Effector memory CD4-positive, alpha-beta T cell (primary cell): Measurements from ENCODE around the gene CSNK2A1.

Source experiments
- DNase-seq, 3 donors: peaks; one replicate each; pipeline ENCODE4 v3.0.0-alpha.2; 2020
- H3K27ac ChIP-seq: 2 replicates; pipeline ENCODE4 v1.7.0; 2013; ENCODE audit warnings: mild to moderate bottlenecking, low read length, moderate library complexity; ENCODE audit not compliant: insufficient read depth, poor library complexity, severe bottlenecking
- H3K27me3 ChIP-seq: replicated peaks from 2 replicates; pipeline ENCODE4 v1.7.0; 2013; ENCODE audit warnings: mild to moderate bottlenecking, low read length; ENCODE audit not compliant: insufficient read depth, control insufficient read depth, poor library complexity, severe bottlenecking
- H3K36me3 ChIP-seq: 2 replicates; pipeline ENCODE4 v1.7.0; 2013; ENCODE audit warnings: mild to moderate bottlenecking, low read length, moderate library complexity; ENCODE audit not compliant: control insufficient read depth, insufficient read depth
- H3K4me1 ChIP-seq: 2 replicates; pipeline ENCODE4 v1.7.0; 2013; ENCODE audit warnings: low read length, mild to moderate bottlenecking; ENCODE audit not compliant: control insufficient read depth, insufficient read depth, poor library complexity, severe bottlenecking
- H3K4me3 ChIP-seq: 2 replicates; pipeline ENCODE4 v1.7.0; 2013; ENCODE audit warnings: low read length, low read depth, mild to moderate bottlenecking; ENCODE audit not compliant: insufficient read depth, poor library complexity, severe bottlenecking
- H3K9me3 ChIP-seq: 2 replicates; pipeline ENCODE4 v1.7.0; 2013; ENCODE audit warnings: mild to moderate bottlenecking, low read length, moderate library complexity; ENCODE audit not compliant: control insufficient read depth

CSNK2A1 gene

DNA sequence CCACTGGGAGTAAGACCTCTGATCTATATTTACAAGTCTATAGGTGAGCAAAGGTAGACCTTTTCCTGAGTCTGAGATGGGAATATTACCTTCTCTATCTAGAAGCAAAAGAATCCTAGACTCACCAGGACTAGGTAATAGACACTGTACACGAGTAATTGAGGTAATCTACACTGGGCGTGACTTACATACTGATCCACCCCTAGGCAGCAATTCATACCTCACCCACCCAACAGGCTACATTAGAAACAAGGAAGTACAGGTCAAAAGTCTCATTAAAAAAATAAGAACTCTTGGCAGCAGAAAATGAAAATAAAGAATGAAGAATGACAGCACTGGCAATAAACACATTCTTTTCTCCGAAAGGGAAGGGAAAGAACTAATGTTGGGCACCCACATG lies 7.6 kb downstream of the CSNK2A1 start:
- no peak overlapping the region for H3K4me3 ChIP-seq
- peaks cover 5% of the 10 kb centered on the region for H3K4me1 ChIP-seq
- DNase-seq, result no peak
- H3K27me3 ChIP-seq, result no peaks in the 10 kb centered on the region
- H3K27ac ChIP-seq, result no peak overlapping the region
- H3K9me3 ChIP-seq, result no peaks in the 10 kb centered on the region
- H3K36me3 ChIP-seq, result no peaks in the 10 kb centered on the region

DNA sequence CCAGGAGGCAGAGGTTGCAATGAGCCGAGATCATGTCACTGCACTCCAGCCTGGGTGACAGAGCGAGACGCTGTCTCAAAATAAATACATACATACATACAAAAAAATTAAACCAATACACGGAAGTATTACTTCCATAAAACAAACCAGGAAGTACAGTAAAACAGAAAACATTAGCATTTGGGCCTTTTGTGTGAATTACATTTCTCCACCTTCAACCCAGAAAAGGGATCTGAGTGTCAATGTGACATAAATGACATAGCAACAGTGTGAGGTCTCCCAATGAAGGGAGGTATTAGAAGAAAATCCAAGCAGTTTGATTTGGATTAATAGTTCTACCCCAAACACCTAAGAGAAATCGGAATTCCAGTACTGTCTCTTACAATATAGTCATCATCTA lies 10.1 kb downstream of the CSNK2A1 start:
- no peaks in the 10 kb centered on the region for H3K9me3 ChIP-seq
- no peak overlapping the region for H3K27ac ChIP-seq
- DNase-seq, result no peak
- H3K27me3 ChIP-seq, result no peaks in the 10 kb centered on the region
- H3K36me3 ChIP-seq, result peaks cover 3% of the 10 kb centered on the region
- H3K4me3 ChIP-seq, result no peak overlapping the region
- peaks cover 5% of the 10 kb centered on the region for H3K4me1 ChIP-seq

DNA sequence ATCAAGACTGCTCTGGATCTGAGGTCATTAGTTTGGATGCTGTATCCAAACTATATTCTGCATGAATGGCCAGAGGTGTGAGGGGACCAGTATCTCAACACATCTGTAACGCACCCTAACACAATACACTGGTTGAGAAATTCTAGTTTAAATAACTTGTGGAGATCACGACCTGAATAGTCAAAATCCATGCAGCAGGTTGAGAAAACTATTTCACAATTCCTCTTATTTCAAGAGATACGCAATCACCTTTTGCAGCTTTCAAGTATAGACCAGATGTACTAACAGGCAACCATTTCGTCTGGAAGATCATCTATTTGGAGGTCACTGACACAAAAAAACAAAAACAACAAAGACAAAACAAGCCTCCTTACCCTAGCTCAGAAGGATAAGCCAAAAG lies 11.1 kb downstream of the CSNK2A1 start:
- DNase-seq, result no peak
- H3K4me3 ChIP-seq, result no peak overlapping the region
- H3K9me3 ChIP-seq, result no peaks in the 10 kb centered on the region
- H3K36me3 ChIP-seq, result peaks cover 12% of the 10 kb centered on the region
- peaks cover 5% of the 10 kb centered on the region for H3K4me1 ChIP-seq
- no peak overlapping the region for H3K27ac ChIP-seq
- H3K27me3 ChIP-seq, result no peaks in the 10 kb centered on the region

DNA sequence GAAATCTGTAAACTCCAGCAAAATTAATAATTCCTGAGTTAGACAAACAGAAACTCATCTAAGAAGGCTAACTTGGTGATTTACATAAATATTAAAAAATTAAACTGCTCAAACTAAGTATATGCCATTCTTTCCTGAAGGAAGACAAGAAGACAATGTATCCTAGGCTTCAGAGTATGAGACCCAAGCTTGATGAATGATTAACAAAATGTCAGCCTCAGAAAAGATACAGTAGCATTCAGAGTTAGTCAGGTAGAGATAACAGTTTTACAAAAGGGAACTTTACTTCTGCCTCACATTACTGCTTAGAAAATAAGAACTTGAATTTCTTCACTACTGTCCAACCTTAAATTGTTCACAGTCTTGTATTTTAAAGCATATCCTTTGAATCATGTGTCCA lies 12.0 kb downstream of the CSNK2A1 start:
- Histone ChIP-seq H3K4me3 (no peak overlapping the region), H3K36me3 (peaks cover 21% of the 10 kb centered on the region), H3K4me1 (peaks cover 5% of the 10 kb centered on the region), H3K9me3 (no peaks in the 10 kb centered on the region), H3K27me3 (no peaks in the 10 kb centered on the region), H3K27ac (no peak overlapping the region)
- DNase-seq, result no peak

DNA sequence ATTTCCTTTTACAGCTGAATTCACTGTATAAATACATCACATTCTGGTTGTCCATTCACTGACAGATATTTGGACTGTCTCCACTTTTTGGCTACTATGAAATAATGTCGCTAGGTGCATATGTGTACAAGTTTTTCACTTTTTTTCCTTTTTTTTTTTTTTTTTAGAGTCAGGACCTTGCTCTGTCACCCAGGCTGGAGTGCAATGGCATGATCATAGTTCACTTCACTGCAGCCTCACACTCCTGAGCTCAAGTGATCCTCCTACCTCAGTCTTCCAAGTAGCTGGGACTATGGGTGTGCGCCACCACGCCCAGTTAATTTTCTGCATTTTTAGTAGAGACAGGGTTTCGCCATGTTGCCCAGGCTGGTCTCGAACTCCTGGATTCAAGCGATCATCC lies 13.3 kb downstream of the CSNK2A1 start:
- H3K27ac ChIP-seq, result no peak overlapping the region
- DNase-seq, result no peak

DNA sequence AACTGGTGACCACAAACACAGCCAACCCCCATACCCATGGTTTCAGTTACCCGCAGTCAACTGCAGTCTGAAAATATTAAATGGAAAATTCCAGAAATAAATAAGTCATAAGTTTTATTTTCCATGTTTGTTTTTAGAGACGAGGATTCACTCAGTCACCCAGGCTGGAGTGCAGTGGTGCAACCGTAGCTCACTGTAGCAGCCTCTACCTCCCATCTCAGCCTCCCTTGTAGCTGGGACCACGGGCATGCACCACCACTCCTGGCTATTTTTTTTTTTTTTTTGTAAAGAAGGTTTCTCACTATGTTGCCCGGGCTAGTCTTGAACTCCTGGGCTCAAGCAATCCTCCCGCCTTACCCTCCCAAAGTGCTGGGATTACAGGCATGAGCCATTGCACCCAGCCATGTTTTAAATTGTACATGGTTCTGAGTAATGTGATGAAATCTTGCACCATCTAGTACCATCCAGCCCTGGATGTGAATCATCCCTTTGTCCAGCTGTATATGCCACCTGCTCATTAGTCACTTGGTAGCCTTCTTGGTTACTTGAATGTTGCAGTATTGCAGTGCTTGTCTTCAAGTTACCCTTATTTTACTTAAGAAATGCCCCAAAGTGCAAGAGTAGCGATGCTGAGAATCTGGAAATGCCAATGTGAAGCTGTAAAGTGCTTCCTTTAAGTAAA lies 14.5 kb downstream of the CSNK2A1 start:
- H3K27me3 ChIP-seq, result no peaks in the 10 kb centered on the region
- no peak overlapping the region for H3K4me3 ChIP-seq
- H3K27ac ChIP-seq, result no peak overlapping the region
- H3K36me3 ChIP-seq, result peaks cover 22% of the 10 kb centered on the region
- H3K4me1 ChIP-seq, result peaks cover under 1% of the 10 kb centered on the region
- no peak for DNase-seq
- H3K9me3 ChIP-seq, result no peaks in the 10 kb centered on the region

More for the DNA sequence above, 13.3 kb downstream of the CSNK2A1 start:
- Histone ChIP-seq H3K4me1 (peaks cover 5% of the 10 kb centered on the region), H3K4me3 (no peak overlapping the region), H3K27me3 (no peaks in the 10 kb centered on the region), H3K36me3 (peaks cover 22% of the 10 kb centered on the region), H3K9me3 (no peaks in the 10 kb centered on the region)

DNA sequence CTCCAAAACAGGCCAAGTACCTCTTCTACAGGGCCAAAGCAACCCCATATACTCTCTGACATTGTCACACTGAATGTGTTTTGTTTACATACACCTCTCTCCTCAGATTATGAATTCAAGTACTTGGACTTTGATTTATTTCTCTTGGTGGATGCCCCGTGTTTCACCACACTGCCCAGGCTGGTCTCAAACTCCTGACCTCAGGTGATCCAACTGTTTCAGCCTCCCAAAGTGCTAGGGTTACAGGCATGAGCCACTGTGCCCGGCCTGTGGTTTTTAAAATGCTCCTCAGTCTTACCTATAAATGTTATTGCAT lies 16.1 kb downstream of the CSNK2A1 start:
- peaks cover 26% of the 10 kb centered on the region for H3K36me3 ChIP-seq
- no peaks in the 10 kb centered on the region for H3K27me3 ChIP-seq
- no peak for DNase-seq
- H3K9me3 ChIP-seq, result no peaks in the 10 kb centered on the region
- no peak overlapping the region for H3K27ac ChIP-seq
- H3K4me1 ChIP-seq, result no peaks in the 10 kb centered on the region
- H3K4me3 ChIP-seq, result no peak overlapping the region

DNA sequence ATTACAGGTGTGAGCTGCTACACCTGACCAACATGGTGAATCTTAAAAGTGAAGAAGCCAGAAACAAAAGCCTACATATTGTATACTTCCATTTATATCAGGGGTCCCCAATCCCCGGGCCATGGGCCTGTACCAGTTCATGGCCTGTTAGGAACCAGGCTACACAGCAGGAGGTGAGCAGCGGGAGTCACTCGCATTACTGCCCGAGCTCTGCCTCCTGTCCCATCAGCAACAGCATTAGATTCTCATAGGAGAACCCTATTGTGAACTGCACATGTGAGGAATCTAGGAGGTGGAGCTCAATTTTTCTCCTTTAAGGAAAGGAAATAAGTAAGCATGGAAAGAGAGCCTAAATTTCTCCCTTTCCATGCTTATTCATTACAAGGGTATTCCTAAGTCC lies 21.7 kb downstream of the CSNK2A1 start:
- H3K4me1 ChIP-seq, result no peaks in the 10 kb centered on the region
- no peaks in the 10 kb centered on the region for H3K27me3 ChIP-seq
- DNase-seq, result no peak
- H3K27ac ChIP-seq, result no peak overlapping the region
- peaks cover 19% of the 10 kb centered on the region for H3K36me3 ChIP-seq
- no peaks in the 10 kb centered on the region for H3K9me3 ChIP-seq
- no peak overlapping the region for H3K4me3 ChIP-seq

DNA sequence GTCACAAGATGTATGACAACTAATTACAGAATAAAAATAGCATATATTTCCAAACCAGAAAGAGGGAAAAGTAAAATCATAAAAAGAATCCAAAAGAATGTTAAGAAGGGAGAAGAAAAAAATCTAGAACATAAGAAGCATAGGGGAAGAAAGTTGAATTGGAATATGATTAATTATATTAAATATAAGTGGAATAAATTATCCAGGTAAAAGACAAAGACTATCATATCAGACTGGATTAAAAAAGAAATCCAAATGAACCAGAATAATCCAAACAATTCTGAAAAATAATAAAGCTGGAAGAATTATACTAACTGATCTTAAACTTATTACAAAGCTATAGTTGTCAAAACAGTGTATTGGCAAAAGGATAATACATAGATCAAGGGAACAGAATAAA lies 23.6 kb downstream of the CSNK2A1 start:
- Histone ChIP-seq H3K36me3 (peaks cover 16% of the 10 kb centered on the region), H3K4me3 (no peak overlapping the region), H3K27ac (no peak overlapping the region), H3K27me3 (no peaks in the 10 kb centered on the region), H3K4me1 (no peaks in the 10 kb centered on the region), H3K9me3 (no peaks in the 10 kb centered on the region)
- DNase-seq, result no peak

DNA sequence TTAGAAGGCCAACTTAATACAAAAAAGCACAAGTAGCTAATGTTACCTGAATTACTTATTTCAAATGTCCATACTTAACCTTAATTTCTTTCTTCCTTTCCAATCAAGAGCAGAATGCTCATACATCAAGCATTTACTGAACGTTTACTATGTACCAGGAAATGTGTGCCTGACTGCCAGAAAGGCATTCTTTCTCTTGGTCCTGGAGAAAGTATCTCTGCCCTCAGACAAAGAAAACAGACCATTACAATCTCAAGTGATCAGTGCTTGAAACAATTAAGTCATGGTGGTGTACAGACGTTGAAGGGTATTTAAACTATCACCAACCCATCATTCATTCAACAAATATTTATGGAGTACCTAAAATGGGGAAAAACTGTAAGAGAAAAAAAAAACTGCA lies 26.4 kb downstream of the CSNK2A1 start:
- Histone ChIP-seq H3K9me3 (no peaks in the 10 kb centered on the region), H3K4me1 (peaks cover 5% of the 10 kb centered on the region), H3K27ac (no peak overlapping the region), H3K27me3 (no peaks in the 10 kb centered on the region), H3K4me3 (no peak overlapping the region), H3K36me3 (peaks cover 12% of the 10 kb centered on the region)
- DNase-seq, result no peak
